PFSK-1 (cell line): ENCODE measurements around the gene SNCAIP.

Source experiments
- POLR2AphosphoS5 ChIP-seq: IDR thresholded peaks from 2 replicates; pipeline ENCODE4 v1.6.1; 2012; ENCODE audit warnings: low read depth, mild to moderate bottlenecking, control low read depth, low read length, moderate library complexity
- REST ChIP-seq, 2 experiments: IDR thresholded peaks; 2 replicates each; pipeline versions ENCODE4 v1.6.1 to v1.8.0; 2011 to 2012; ENCODE audit warnings: low read depth in 2 of 2, low read length in 2 of 2, control low read depth in 1 of 2, inconsistent platforms in 1 of 2, mild to moderate bottlenecking in 1 of 2, moderate library complexity in 1 of 2; ENCODE audit not compliant: insufficient read depth in 1 of 2
- SIN3A ChIP-seq: IDR thresholded peaks from 2 replicates; pipeline ENCODE4 v1.6.1; 2012; ENCODE audit warnings: mild to moderate bottlenecking, low read length, moderate library complexity, borderline replicate concordance; ENCODE audit not compliant: insufficient read depth

DNA sequence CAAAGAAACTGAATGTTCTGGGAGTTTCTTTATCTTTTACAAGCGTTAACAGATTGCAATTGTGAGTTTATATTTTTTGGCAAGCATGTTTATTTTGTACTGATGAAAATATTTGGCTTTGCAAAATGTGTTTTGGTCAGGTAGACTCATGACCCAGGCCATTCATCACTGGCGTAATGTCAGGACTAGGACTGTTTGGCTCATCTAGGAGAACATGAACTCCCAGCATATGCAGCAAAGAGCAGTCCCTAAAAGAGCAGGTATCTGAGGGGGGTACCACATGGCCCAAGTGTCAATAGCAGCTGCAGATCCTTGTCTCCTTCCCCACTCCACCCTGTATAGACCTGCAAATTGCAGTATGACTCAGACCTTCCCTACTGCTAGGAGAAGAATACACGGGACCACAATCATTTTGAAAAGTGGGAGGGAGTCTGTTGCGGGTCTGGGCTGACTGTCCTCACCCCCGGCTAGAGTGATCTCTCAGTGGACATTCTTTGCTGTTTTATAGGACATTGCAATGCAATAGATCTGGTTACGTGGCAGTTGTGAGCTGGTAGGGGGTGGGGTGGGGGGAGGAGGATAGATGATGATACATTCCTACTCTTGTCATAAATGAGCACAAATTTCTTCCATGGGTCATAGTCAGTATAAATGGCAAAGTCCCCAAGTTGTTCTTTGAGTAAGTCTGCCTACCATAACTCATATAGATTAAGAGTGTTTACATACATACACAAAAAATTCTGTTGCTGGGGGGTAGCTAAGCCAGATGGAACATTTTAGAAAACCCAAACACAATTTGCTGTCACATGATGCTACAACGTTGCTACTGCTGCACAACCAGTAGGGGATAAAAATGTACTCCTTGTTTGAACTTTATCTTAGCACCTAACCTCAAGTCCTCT lies 20.8 kb upstream of the SNCAIP start:
- TF ChIP-seq SIN3A (no peak), POLR2AphosphoS5 (no peak), REST (IDR thresholded peaks at IDR 0.05; ENCODE audit: insufficient read depth in 1 of 2, low read depth in 2 of 2, low read length in 2 of 2) (no peak)
